Kidney (tissue), 14 donors: ENCODE measurements around the gene PHF21A. TPM values are rescaled to one million over a fixed set of nuclear protein-coding genes. Genes with fewer than 3 reads are reported as not detected.
A peak's percentile ranks its signal among the peaks of the same experiment; 100 is the strongest.

Experiments
- DNase-seq, 5 donors: peaks; one replicate each; pipeline ENCODE4 v3.0.0-alpha.2; 2013 to 2020
- FAIRE-seq: peaks from 2 replicates; lab custom pipeline; 2012; peaks lifted over from hg19 to GRCh38; lab: Jason Lieb, UNC
- H3K27ac ChIP-seq, 2 donors: one replicate each; pipeline ENCODE4 v1.7.0; 2013; ENCODE audit warnings: low read depth in 2 of 2, low read length in 2 of 2, inconsistent platforms in 1 of 2
- H3K27me3 ChIP-seq: one replicate; pipeline ENCODE4 v1.7.1; 2013; ENCODE audit warnings: low read length, inconsistent platforms; ENCODE audit not compliant: control insufficient read depth, insufficient read depth
- H3K36me3 ChIP-seq, 3 donors: one replicate each; pipeline versions ENCODE4 v1.7.0 to v1.7.1; 2013; ENCODE audit warnings: low read length in 3 of 3, control low read depth in 1 of 3, inconsistent platforms in 1 of 3; ENCODE audit not compliant: insufficient read depth in 3 of 3, control insufficient read depth in 2 of 3
- H3K4me1 ChIP-seq, 3 donors: one replicate each; pipeline versions ENCODE4 v1.7.0 to v1.7.1; 2013; ENCODE audit warnings: low read length in 3 of 3, inconsistent platforms in 1 of 3, low read depth in 1 of 3; ENCODE audit not compliant: control insufficient read depth in 2 of 3, insufficient read depth in 2 of 3
- H3K4me3 ChIP-seq, 3 donors: one replicate each; pipeline versions ENCODE4 v1.7.0 to v1.8.1; 2013; ENCODE audit warnings: low read length in 3 of 3, control low read depth in 1 of 3, inconsistent platforms in 1 of 3
- H3K9ac ChIP-seq, 3 donors: one replicate each; pipeline versions ENCODE4 v1.7.0 to v1.7.1; 2013; ENCODE audit warnings: low read length in 3 of 3, control low read depth in 1 of 3, inconsistent platforms in 1 of 3
- H3K9me3 ChIP-seq, 3 donors: one replicate each; pipeline versions ENCODE4 v1.7.0 to v1.7.1; 2013; ENCODE audit warnings: low read length in 3 of 3, control low read depth in 1 of 3, inconsistent platforms in 1 of 3; ENCODE audit not compliant: control insufficient read depth in 2 of 3, insufficient read depth in 1 of 3
- CTCF ChIP-seq: IDR thresholded peaks from 3 replicates; pipeline ENCODE4 v1.5.1; 2012; ENCODE audit warnings: mild to moderate bottlenecking, moderate library complexity, borderline replicate concordance; ENCODE audit not compliant: insufficient read depth; ENCODE audit errors: extremely low read depth
- intact Hi-C: fragments of 100-400 bp; cut with DNase I; formaldehyde crosslinking; loops from one replicate; pipeline ENCODE4 v1.11.1; 2022
- polyA plus RNA-seq: library from polyadenylated mRNA; stranded (reverse); fragments of 350-450 nt; fragmentation: Illumina TruSeq; extraction: RNeasy Lipid Tissue Mini Kit (QIAGEN cat#74804); gene quantifications from one replicate; pipeline ENCODE4 v1.2.3, GENCODE V29; 2014; ENCODE audit warnings: low read depth, low replicate concordance; ENCODE audit not compliant: insufficient read depth
- total RNA-seq: library from RNA; stranded (reverse); fragmentation: NEBNext Ultra II Directional; extraction: Animal tissue kit (Norgen Biotek cat#: 25700); gene quantifications from one replicate; pipeline ENCODE4 v1.2.1, GENCODE V29; 2021
- donor health status: control.
- donor health status: control.
- donor health status: control.
- donor health status: control.
- donor health status: control.
- donor health status: DM: yes; HTN: yes; CAD: no.
- donor health status: Normal renal cell carcinoma (clear cell type).

The PHF21A gene
- total and polyA plus RNA-seq, 2 donors from 2014 or later, result 9.6 to 48.2 TPM

- no peak overlapping the region for H3K9ac ChIP-seq
- H3K4me1 ChIP-seq, result no peaks in the 10 kb centered on the region
- H3K27me3 ChIP-seq, result no peaks in the 10 kb centered on the region
- H3K27ac ChIP-seq, result no peak overlapping the region
- TF ChIP-seq CTCF, result peak; percentile 72
- DNase-seq (peak in 3 of 5 donors; percentile 34 to 90 (median 80)), FAIRE-seq (peak; percentile 95)
- no peaks in the 10 kb centered on the region for H3K9me3 ChIP-seq
- H3K36me3 ChIP-seq, result no peaks in the 10 kb centered on the region
- intact Hi-C loops, result no loop called here
- no peak overlapping the region for H3K4me3 ChIP-seq
Measured at GRCh38 chr11:46006418-46007070, 114.7 kb downstream of the PHF21A start.

GRCh38 chr11:46003572-46003971 lies 117.7 kb downstream of the PHF21A start:
- H3K27ac ChIP-seq, result no peak overlapping the region
- no peak for DNase-seq
- H3K9ac ChIP-seq, result no peak overlapping the region
- FAIRE-seq, result no peak
- no peaks in the 10 kb centered on the region for H3K4me1 ChIP-seq
- no peak overlapping the region for H3K4me3 ChIP-seq
- intact Hi-C loops, result no loop called here
- H3K36me3 ChIP-seq, result no peaks in the 10 kb centered on the region
- H3K9me3 ChIP-seq, result no peaks in the 10 kb centered on the region
- H3K27me3 ChIP-seq, result no peaks in the 10 kb centered on the region
- no peak for TF ChIP-seq CTCF

- Histone ChIP-seq H3K9me3 (no peaks in the 10 kb centered on the region), H3K4me1 (no peaks in the 10 kb centered on the region), H3K4me3 (no peak overlapping the region), H3K27ac (no peak overlapping the region), H3K27me3 (no peaks in the 10 kb centered on the region), H3K36me3 (no peaks in the 10 kb centered on the region), H3K9ac (no peak overlapping the region)
- DNase-seq (no peak), FAIRE-seq (no peak)
- TF ChIP-seq CTCF, result no peak
- intact Hi-C loops, result no loop called here
Measured at GRCh38 chr11:46002189-46002588, 119.1 kb downstream of the PHF21A start.

GRCh38 chr11:46001448-46001914 lies 119.8 kb downstream of the PHF21A start:
- H3K27ac ChIP-seq, result no peak overlapping the region
- H3K4me1 ChIP-seq, result peaks cover 0 to 4% (median 0%) of the 10 kb centered on the region in 3 donors
- no peaks in the 10 kb centered on the region for H3K36me3 ChIP-seq
- H3K4me3 ChIP-seq, result no peak overlapping the region
- no peaks in the 10 kb centered on the region for H3K27me3 ChIP-seq
- no peak overlapping the region for H3K9ac ChIP-seq
- no peak for FAIRE-seq
- TF ChIP-seq CTCF, result no peak
- H3K9me3 ChIP-seq, result no peaks in the 10 kb centered on the region
- intact Hi-C loops, result no loop called here
- DNase-seq, result peak in 1 of 5 donors; percentile 39
